Cerebellar cortex (tissue), 1 donor: Measurements from ENCODE around the gene STK38L.
A peak's percentile ranks its signal among the peaks of the same experiment; 100 is the strongest.

ENCODE experiments used
- DNase-seq: peaks from one replicate; pipeline ENCODE4 v3.0.0-alpha.2; 2015; ENCODE audit warnings: low spot score

STK38L gene

GRCh38 chr12:27279826-27280225 is 35.7 kb downstream of the STK38L start:
- no peak for DNase-seq

GRCh38 chr12:27280412-27280811 is 36.3 kb downstream of the STK38L start:
- DNase-seq = no peak

- no peak for DNase-seq
Observed at GRCh38 chr12:27282754-27283153, 38.7 kb downstream of the STK38L start.

GRCh38 chr12:27284021-27284420 is 39.9 kb downstream of the STK38L start:
- DNase-seq = no peak

- DNase-seq = no peak
Observed at GRCh38 chr12:27284751-27285150, 40.7 kb downstream of the STK38L start.

GRCh38 chr12:27285403-27285802 is 41.3 kb downstream of the STK38L start:
- no peak for DNase-seq

- no peak for DNase-seq
Observed at GRCh38 chr12:27289414-27289813, 45.3 kb downstream of the STK38L start.

- no peak for DNase-seq
Observed at GRCh38 chr12:27290501-27291168, 46.5 kb downstream of the STK38L start.

GRCh38 chr12:27291862-27292261 is 47.8 kb downstream of the STK38L start:
- DNase-seq = no peak

GRCh38 chr12:27292718-27293117 is 48.6 kb downstream of the STK38L start:
- no peak for DNase-seq

- no peak for DNase-seq
Observed at GRCh38 chr12:27293463-27293862, 49.4 kb downstream of the STK38L start.

GRCh38 chr12:27296674-27297073 is 52.6 kb downstream of the STK38L start:
- DNase-seq = no peak

GRCh38 chr12:27297566-27297965 is 53.5 kb downstream of the STK38L start:
- no peak for DNase-seq

- DNase-seq = no peak
Observed at GRCh38 chr12:27299102-27299501, 55.0 kb downstream of the STK38L start.

- no peak for DNase-seq
Observed at GRCh38 chr12:27300226-27300625, 56.1 kb downstream of the STK38L start.

GRCh38 chr12:27303139-27304111 is 59.3 kb downstream of the STK38L start:
- no peak for DNase-seq

- DNase-seq = no peak
Observed at GRCh38 chr12:27304856-27305255, 60.8 kb downstream of the STK38L start.

- DNase-seq = peak; percentile 54
Observed at GRCh38 chr12:27305673-27306456, 61.8 kb downstream of the STK38L start.

- DNase-seq = no peak
Observed at GRCh38 chr12:27309293-27309994, 65.4 kb downstream of the STK38L start.

- DNase-seq = no peak
Observed at GRCh38 chr12:27309995-27310315, 65.9 kb downstream of the STK38L start.

- DNase-seq = no peak
Observed at GRCh38 chr12:27316947-27317346, 72.9 kb downstream of the STK38L start.

GRCh38 chr12:27319409-27319808 is 75.3 kb downstream of the STK38L start:
- no peak for DNase-seq
